GM19324 (cell line): ENCODE data around the gene GSTK1.

Experiments used
- ATAC-seq: cut with Tn5 transposase; IDR thresholded peaks from one replicate; pipeline ENCODE4 v1.9.1; 2021; ENCODE audit warnings: mild to moderate bottlenecking, moderate library complexity; ENCODE audit not compliant: unreplicated experiment, low FRiP score

GSTK1 gene

GRCh38 chr7:143290293-143290692 lies 27.1 kb downstream of the GSTK1 start:
- ATAC-seq, result no peak

DNA sequence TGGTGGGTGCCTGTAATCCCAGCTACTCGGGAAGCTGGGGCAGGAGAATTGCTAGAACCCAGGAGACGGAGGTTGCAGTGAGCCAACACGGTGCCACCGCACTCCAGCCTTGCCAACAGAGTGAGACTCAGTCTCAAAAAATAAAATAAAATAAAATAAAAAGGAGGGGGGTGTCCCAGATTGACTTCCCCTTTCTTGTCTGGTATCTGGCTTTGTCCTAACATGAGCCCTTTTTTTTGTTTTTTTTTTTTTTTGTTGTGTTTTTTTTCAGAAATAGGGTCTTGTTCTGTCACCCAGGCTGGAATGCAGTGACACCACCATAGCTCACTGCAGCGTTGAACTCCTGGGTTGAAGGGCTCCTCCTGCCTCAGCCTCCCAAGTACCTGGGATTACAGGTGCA lies 29.6 kb downstream of the GSTK1 start:
- no peak for ATAC-seq

- ATAC-seq, result no peak
These were observed 32.6 kb downstream of the GSTK1 start for GRCh38 chr7:143295870-143296269.

GRCh38 chr7:143296686-143297085 lies 33.4 kb downstream of the GSTK1 start:
- ATAC-seq, result no peak

DNA sequence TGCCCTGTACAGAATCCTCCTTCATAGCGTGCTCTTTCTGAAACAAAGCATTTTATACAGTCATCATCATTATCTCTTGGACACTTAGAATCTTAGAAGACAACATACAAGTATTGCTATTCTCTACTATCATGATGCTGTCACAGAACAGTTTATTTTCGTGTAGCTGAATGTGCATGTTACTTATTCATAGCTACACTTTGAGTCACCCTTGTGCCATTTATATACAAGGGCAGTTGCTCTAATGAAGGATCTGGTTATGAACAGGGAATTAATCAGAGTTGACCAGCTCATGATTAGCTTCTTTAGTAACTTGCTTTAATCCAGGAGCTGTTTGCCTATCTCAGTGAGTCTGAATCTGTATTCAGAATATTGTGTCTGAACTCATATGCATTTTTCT lies 36.1 kb downstream of the GSTK1 start:
- no peak for ATAC-seq

DNA sequence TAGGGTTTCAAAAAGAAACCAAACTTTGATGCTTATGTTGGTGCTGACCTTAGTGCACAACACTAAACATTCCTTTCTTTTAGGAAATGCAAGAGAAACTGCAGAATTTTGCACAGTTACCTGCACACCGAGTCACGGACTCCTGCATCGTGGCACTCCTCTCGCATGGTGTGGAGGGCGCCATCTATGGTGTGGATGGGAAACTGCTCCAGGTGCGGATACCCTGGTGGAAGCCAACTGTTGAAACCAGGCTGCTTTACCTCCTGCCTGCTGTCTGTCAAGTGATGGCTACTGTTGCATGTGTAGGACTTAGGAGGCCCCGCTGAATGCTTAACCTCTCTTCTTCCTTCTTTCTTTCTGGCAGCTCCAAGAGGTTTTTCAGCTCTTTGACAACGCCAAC lies 36.6 kb downstream of the GSTK1 start:
- peak; percentile 49 for ATAC-seq

- ATAC-seq, result no peak
These were observed 38.0 kb downstream of the GSTK1 start for GRCh38 chr7:143300959-143301935.

GRCh38 chr7:143303733-143304132 lies 40.5 kb downstream of the GSTK1 start:
- no peak for ATAC-seq

- no peak for ATAC-seq
These were observed 41.7 kb downstream of the GSTK1 start for GRCh38 chr7:143304938-143305337.

DNA sequence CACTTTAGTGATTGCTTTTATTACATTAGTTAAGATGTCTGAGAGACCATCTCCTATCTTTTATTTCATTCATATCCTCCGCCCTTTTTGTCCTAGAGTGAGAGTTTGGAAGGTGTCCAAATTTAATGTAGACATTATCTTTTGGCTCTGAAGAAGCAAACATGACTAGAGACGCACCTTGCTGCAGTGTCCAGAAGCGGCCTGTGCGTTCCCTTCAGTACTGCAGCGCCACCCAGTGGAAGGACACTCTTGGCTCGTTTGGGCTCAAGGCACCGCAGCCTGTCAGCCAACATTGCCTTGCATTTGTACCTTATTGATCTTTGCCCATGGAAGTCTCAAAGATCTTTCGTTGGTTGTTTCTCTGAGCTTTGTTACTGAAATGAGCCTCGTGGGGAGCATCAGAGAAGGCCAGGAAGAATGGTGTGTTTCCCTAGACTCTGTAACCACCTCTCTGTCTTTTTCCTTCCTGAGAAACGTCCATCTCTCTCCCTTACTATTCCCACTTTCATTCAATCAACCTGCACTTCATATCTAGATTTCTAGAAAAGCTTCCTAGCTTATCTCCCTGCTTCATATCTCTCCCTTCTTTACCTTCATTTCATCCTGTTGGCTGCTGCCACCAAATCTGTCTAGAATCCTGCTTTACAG lies 42.3 kb downstream of the GSTK1 start:
- ATAC-seq, result no peak

GRCh38 chr7:143308632-143309031 lies 45.4 kb downstream of the GSTK1 start:
- no peak for ATAC-seq

- ATAC-seq, result no peak
These were observed 50.9 kb downstream of the GSTK1 start for GRCh38 chr7:143314127-143314526.

- ATAC-seq, result no peak
These were observed 52.5 kb downstream of the GSTK1 start, which contains the start of gene CLCN1 for GRCh38 chr7:143315776-143316175. TSS of gene CLCN1 (plus strand) at chr7:143316111. CDS start at chr7:143316213, 102 bp downstream.

GRCh38 chr7:143316492-143316891 lies 53.3 kb downstream of the GSTK1 start:
- ATAC-seq, result no peak

- no peak for ATAC-seq
These were observed 55.4 kb downstream of the GSTK1 start for GRCh38 chr7:143318661-143319060.
